B cell (primary cell): ENCODE results near the gene SLC2A6. TPM values are rescaled to one million over a fixed set of nuclear protein-coding genes. Genes with fewer than 3 reads are reported as not detected.

Experiments
- ATAC-seq: fragments of 200-7000 bp; cut with Tn5 transposase; one replicate; pipeline ENCODE4 v1.10.0; 2021; ENCODE audit warnings: low read depth, mild to moderate bottlenecking, moderate number of reproducible peaks, moderate library complexity
- CTCF ChIA-PET: fragments of 350-600 bp; sonication (Branson Sonifier 250); formaldehyde crosslinking; loops from one replicate; lab custom pipeline; 2021; ENCODE audit warnings: antibody characterized with exemption, inconsistent platforms; lab: Charles Lee
- POLR2A ChIA-PET: fragments of 350-600 bp; sonication (Branson Sonifier 250); formaldehyde crosslinking; loops from one replicate; lab custom pipeline; 2021; ENCODE audit warnings: antibody characterized with exemption; lab: Charles Lee
- DNase-seq: peaks from one replicate; pipeline ENCODE4 v3.0.0; 2013
- H2AFZ ChIP-seq: 2 replicates; pipeline ENCODE4 v1.6.1; 2012; ENCODE audit warnings: mild to moderate bottlenecking, low read depth, low read length; ENCODE audit not compliant: insufficient read depth, poor library complexity, severe bottlenecking
- H3K27ac ChIP-seq, 2 donors: 1 replicate in 1 of 2; 2 replicates in 1 of 2; pipeline ENCODE4 v1.5.1; 2012 to 2013; ENCODE audit warnings: low read length in 2 of 2, mild to moderate bottlenecking in 2 of 2, moderate library complexity in 1 of 2
- H3K27me3 ChIP-seq, 4 experiments: fragments of 200-600 bp in 1 of 4; sonication (generic) in 1 of 4; replicated peaks in 1 of 4; 1 replicate in 2 of 4; 2 replicates in 2 of 4; pipeline versions ENCODE4 v1.6.1 to v1.7.0; 2013 to 2016; ENCODE audit warnings: low read length in 3 of 4, mild to moderate bottlenecking in 2 of 4, mixed read lengths in 1 of 4, moderate library complexity in 1 of 4; ENCODE audit not compliant: insufficient read depth in 4 of 4, control insufficient read depth in 3 of 4; ENCODE audit errors: control extremely low read depth in 1 of 4
- H3K36me3 ChIP-seq, 2 experiments: replicated peaks in 1 of 2; 1 replicate in 1 of 2; 2 replicates in 1 of 2; pipeline versions ENCODE4 v1.6.1 to v1.7.1; 2013; ENCODE audit warnings: low read length in 1 of 2; ENCODE audit not compliant: insufficient read depth in 2 of 2, control insufficient read depth in 1 of 2; ENCODE audit errors: control extremely low read depth in 1 of 2, extremely low read depth in 1 of 2
- H3K4me1 ChIP-seq, 2 donors: fragments of 200-600 bp in 1 of 2; sonication (generic) in 1 of 2; 1 replicate in 1 of 2; 2 replicates in 1 of 2; pipeline versions ENCODE4 v1.5.1 to v1.6.1; 2013 to 2017; ENCODE audit warnings: low read length in 2 of 2; ENCODE audit not compliant: control insufficient read depth in 2 of 2, insufficient read depth in 2 of 2
- H3K4me2 ChIP-seq: replicated peaks from 2 replicates; pipeline ENCODE3; 2012; ENCODE audit warnings: mild to moderate bottlenecking, low read depth, low read length; ENCODE audit not compliant: poor library complexity, severe bottlenecking
- H3K4me3 ChIP-seq, 5 experiments: fragments of 200-600 bp in 1 of 5; sonication (generic) in 1 of 5; 1 replicate in 3 of 5; 2 replicates in 2 of 5; pipeline versions ENCODE4 v1.5.1 to v1.7.0; 2011 to 2016; ENCODE audit warnings: low read length in 4 of 5, mild to moderate bottlenecking in 4 of 5, low read depth in 2 of 5, control low read depth in 1 of 5, moderate library complexity in 1 of 5; ENCODE audit not compliant: insufficient read depth in 1 of 5; ENCODE audit errors: control extremely low read depth in 1 of 5, extremely low read depth in 1 of 5
- H3K79me2 ChIP-seq: fragments of 200-600 bp; sonication (generic); one replicate; pipeline ENCODE4 v1.6.0; 2016; ENCODE audit warnings: low read length; ENCODE audit not compliant: control insufficient read depth, insufficient read depth
- H3K9ac ChIP-seq: fragments of 200-600 bp; sonication (generic); 2 replicates; pipeline ENCODE4 v1.6.1; 2017; ENCODE audit warnings: mild to moderate bottlenecking, low read length, moderate library complexity
- H3K9me3 ChIP-seq, 3 donors: one replicate each; pipeline versions ENCODE4 v1.6.1 to v1.7.1; 2013; ENCODE audit warnings: low read length in 2 of 3; ENCODE audit not compliant: control insufficient read depth in 2 of 3, insufficient read depth in 1 of 3; ENCODE audit errors: control extremely low read depth in 1 of 3
- H4K20me1 ChIP-seq: 2 replicates; pipeline ENCODE4 v1.6.0; 2012; ENCODE audit warnings: mild to moderate bottlenecking, low read length; ENCODE audit not compliant: insufficient read depth, control insufficient read depth, poor library complexity, severe bottlenecking
- H3K27ac Mint-ChIP-seq: one replicate; pipeline ENCODE4 v1.8.0; 2021; ENCODE audit warnings: mixed read lengths
- H3K27me3 Mint-ChIP-seq: one replicate; pipeline ENCODE4 v1.8.0; 2021; ENCODE audit warnings: mixed read lengths
- H3K4me1 Mint-ChIP-seq: one replicate; pipeline ENCODE4 v1.8.0; 2021; ENCODE audit warnings: mixed read lengths
- H3K4me3 Mint-ChIP-seq: one replicate; pipeline ENCODE4 v1.8.0; 2021; ENCODE audit warnings: mixed read lengths
- H3K9me3 Mint-ChIP-seq: one replicate; pipeline ENCODE4 v1.8.0; 2022; ENCODE audit warnings: mixed read lengths; ENCODE audit not compliant: insufficient read depth
- CTCF ChIP-seq: fragments of 200-600 bp; IDR thresholded peaks from one replicate; pipeline ENCODE4 v1.8.0; 2022; ENCODE audit warnings: antibody characterized with exemption, mild to moderate bottlenecking
- EZH2 ChIP-seq: IDR thresholded peaks from 2 replicates; pipeline ENCODE4 v1.6.1; 2012; ENCODE audit warnings: borderline replicate concordance, low read depth, mild to moderate bottlenecking, moderate library complexity, low read length; ENCODE audit not compliant: insufficient read depth, poor library complexity, severe bottlenecking
- WGBS: methylation state at CpG from one replicate; pipeline ENCODE4 v1.1.5; 2013; ENCODE audit warnings: missing lambda C conversion rate; ENCODE audit not compliant: insufficient coverage; 5-methylcytosine and 5-hydroxymethylcytosine counted together
- intact Hi-C: fragments of 100-400 bp; cut with micrococcal nuclease; formaldehyde crosslinking; loops from one replicate; pipeline ENCODE4 v1.10.0; 2022
- polyA plus RNA-seq: library from polyadenylated mRNA; depleted of rRNA; stranded (reverse); fragments of >200 nt; gene quantifications from 2 replicates; pipeline ENCODE4 v1.2.3, GENCODE V29; 2012
- total RNA-seq, 2 donors: library from RNA; stranded (reverse); fragments of 120-200 nt in 1 of 2; gene quantifications; 1 replicate in 1 of 2; 2 replicates in 1 of 2; pipeline versions ENCODE4 v1.2.3 to v1.2.4, GENCODE V29; 2013 to 2022

Gene SLC2A6
- total and polyA plus RNA-seq, 2 donors (not counting 1 experiment from before 2014, with no cell fraction given): 51.8 to 108 TPM

- Histone ChIP-seq H4K20me1 (no peaks in the 10 kb centered on the region), H3K9me3 (peaks cover 0 to 3% (median 0%) of the 10 kb centered on the region in 3 donors), H2AFZ (peak overlapping the region; percentile 73), H3K79me2 (no peaks in the 10 kb centered on the region), H3K36me3 (no peaks in the 10 kb centered on the region), H3K4me2 (peak overlapping the region; percentile 77), H3K9ac (no peak overlapping the region), H3K4me1 (peaks cover 13 to 17% of the 10 kb centered on the region in 2 donors), H3K27me3 (peaks cover 0 to 21% (median 5%) of the 10 kb centered on the region in 4 experiments), H3K4me3 (peak overlapping the region in 2 of 5 experiments; percentile 18 to 19), H3K27ac (no peak overlapping the region)
- WGBS: 7% methylated on average over 12 of the region's 18 CpGs
- Mint-ChIP-seq H3K4me1 (peaks cover 13% of the 10 kb centered on the region), H3K9me3 (no peaks in the 10 kb centered on the region), H3K4me3 (peak overlapping the region; percentile 83), H3K27ac (no peak overlapping the region), H3K27me3 (peaks cover 14% of the 10 kb centered on the region)
- intact Hi-C loops: no loop called here
- ChIA-PET CTCF (no interaction called here), POLR2A (no interaction called here)
- ATAC-seq (peak; percentile 14), DNase-seq (no peak)
- TF ChIP-seq EZH2: no peak
Measured at GRCh38 chr9:133429214-133429613, 49.7 kb downstream of the SLC2A6 start.

- CTCF ChIA-PET: interaction anchor here (1.0 kb wide), 2 partner anchors 11 to 12 kb away, joined by 3 to 4 read pairs; partner anchors contain the start of gene REXO4
- H3K4me3 Mint-ChIP-seq: peak overlapping the region; percentile 52
- intact Hi-C loops: no loop called here
Measured at GRCh38 chr9:133428617-133429101, 50.2 kb downstream of the SLC2A6 start.

More at GRCh38 chr9:133428617-133429101, 50.2 kb downstream of the SLC2A6 start:
- Histone ChIP-seq H3K79me2 (no peaks in the 10 kb centered on the region), H2AFZ (peak overlapping the region; percentile 79), H3K36me3 (no peaks in the 10 kb centered on the region), H3K9ac (peak overlapping the region; percentile 47), H4K20me1 (no peaks in the 10 kb centered on the region), H3K4me1 (peaks cover 13 to 17% of the 10 kb centered on the region in 2 donors), H3K27ac (no peak overlapping the region), H3K27me3 (peaks cover 0 to 21% (median 5%) of the 10 kb centered on the region in 4 experiments), H3K4me2 (peak overlapping the region; percentile 77), H3K9me3 (peaks cover 0 to 3% (median 0%) of the 10 kb centered on the region in 3 donors), H3K4me3 (peak overlapping the region in 2 of 5 experiments; percentile 46 to 49)
- POLR2A ChIA-PET: no interaction called here
- Mint-ChIP-seq H3K4me1 (peaks cover 13% of the 10 kb centered on the region), H3K9me3 (no peaks in the 10 kb centered on the region), H3K27ac (no peak overlapping the region), H3K27me3 (peaks cover 14% of the 10 kb centered on the region)
- DNase-seq (peak; percentile 39), ATAC-seq (peak; percentile 63)
- TF ChIP-seq EZH2: no peak
- no peak for TF ChIP-seq CTCF
- WGBS: 2% methylated on average over 53 of the region's 57 CpGs
